CD1c-positive myeloid dendritic cell (primary cell): ENCODE results near the gene WWOX.
"Not testable (repeated sequence)": the region's sequence is repeated elsewhere in the genome, so short reads cannot be mapped to it uniquely, and the experiment has no call there.

Experiments
- DNase-seq: peaks from one replicate; pipeline ENCODE4 v3.0.0-alpha.2; 2016; ENCODE audit errors: extremely low spot score

The WWOX gene

GRCh38 chr16:78684655-78685375 lies 585.4 kb downstream of the WWOX start:
- DNase-seq, result no peak

- no peak for DNase-seq
Measured at GRCh38 chr16:78686601-78687000, 587.1 kb downstream of the WWOX start.

- DNase-seq, result no peak
Measured at GRCh38 chr16:78689028-78689427, 589.6 kb downstream of the WWOX start.

GRCh38 chr16:78689536-78689935 lies 590.1 kb downstream of the WWOX start:
- DNase-seq, result no peak

GRCh38 chr16:78690510-78690909 lies 591.1 kb downstream of the WWOX start:
- no peak for DNase-seq

GRCh38 chr16:78691746-78692145 lies 592.3 kb downstream of the WWOX start:
- DNase-seq, result not testable (repeated sequence)

GRCh38 chr16:78693496-78693895 lies 594.0 kb downstream of the WWOX start:
- no peak for DNase-seq

GRCh38 chr16:78694414-78694813 lies 595.0 kb downstream of the WWOX start:
- DNase-seq, result no peak

GRCh38 chr16:78695391-78695790 lies 595.9 kb downstream of the WWOX start:
- no peak for DNase-seq

GRCh38 chr16:78696797-78697196 lies 597.3 kb downstream of the WWOX start:
- DNase-seq, result no peak

GRCh38 chr16:78697426-78697825 lies 598.0 kb downstream of the WWOX start:
- DNase-seq, result no peak

- no peak for DNase-seq
Measured at GRCh38 chr16:78703936-78704335, 604.5 kb downstream of the WWOX start.

- DNase-seq, result no peak
Measured at GRCh38 chr16:78704416-78704815, 605.0 kb downstream of the WWOX start.

GRCh38 chr16:78705694-78706093 lies 606.2 kb downstream of the WWOX start:
- DNase-seq, result peak; percentile 60

- no peak for DNase-seq
Measured at GRCh38 chr16:78706637-78707036, 607.2 kb downstream of the WWOX start.

- DNase-seq, result no peak
Measured at GRCh38 chr16:78709137-78709884, 609.9 kb downstream of the WWOX start.

GRCh38 chr16:78715106-78715505 lies 615.7 kb downstream of the WWOX start:
- DNase-seq, result no peak

GRCh38 chr16:78715673-78716072 lies 616.2 kb downstream of the WWOX start:
- DNase-seq, result no peak

GRCh38 chr16:78718141-78718540 lies 618.7 kb downstream of the WWOX start:
- DNase-seq, result no peak

GRCh38 chr16:78720416-78720815 lies 621.0 kb downstream of the WWOX start:
- DNase-seq, result no peak

GRCh38 chr16:78727536-78727935 lies 628.1 kb downstream of the WWOX start:
- no peak for DNase-seq

- DNase-seq, result no peak
Measured at GRCh38 chr16:78729687-78730086, 630.2 kb downstream of the WWOX start.

GRCh38 chr16:78731785-78732184 lies 632.3 kb downstream of the WWOX start:
- DNase-seq, result no peak
